GM18870 (cell line): ENCODE results near the gene CCDC171.

Experiments used
- ATAC-seq: cut with Tn5 transposase; IDR thresholded peaks from one replicate; pipeline ENCODE4 v1.9.1; 2021; ENCODE audit warnings: moderate library complexity; ENCODE audit not compliant: unreplicated experiment

CCDC171 gene

GRCh38 chr9:15867334-15867733 lies 314.5 kb downstream of the CCDC171 start:
- no peak for ATAC-seq

- ATAC-seq = no peak
Measured at GRCh38 chr9:15867988-15868387, 315.1 kb downstream of the CCDC171 start.

GRCh38 chr9:15873573-15874177 lies 320.8 kb downstream of the CCDC171 start:
- ATAC-seq = peak; percentile 72

GRCh38 chr9:15882328-15882727 lies 329.5 kb downstream of the CCDC171 start:
- no peak for ATAC-seq

GRCh38 chr9:15882883-15883282 lies 330.0 kb downstream of the CCDC171 start:
- ATAC-seq = no peak

DNA sequence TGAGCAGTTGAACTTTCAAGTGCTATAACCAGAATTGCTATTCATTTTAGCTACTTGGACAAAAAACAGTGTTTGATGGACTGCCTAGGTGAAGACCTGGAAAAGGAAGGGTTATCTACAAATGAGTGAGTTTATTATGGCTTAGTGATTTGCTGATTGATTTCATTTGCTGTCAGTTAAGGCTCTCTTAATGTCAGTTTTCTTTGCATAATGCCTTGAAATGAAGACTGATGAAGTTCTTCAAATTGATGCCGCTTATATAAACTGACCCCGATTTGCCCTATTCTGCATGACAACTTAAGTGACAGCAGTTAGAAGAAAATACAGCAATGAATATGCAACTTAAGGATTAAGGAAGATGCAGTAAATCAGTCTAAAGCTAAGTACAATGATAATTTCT lies 332.6 kb downstream of the CCDC171 start:
- no peak for ATAC-seq

DNA sequence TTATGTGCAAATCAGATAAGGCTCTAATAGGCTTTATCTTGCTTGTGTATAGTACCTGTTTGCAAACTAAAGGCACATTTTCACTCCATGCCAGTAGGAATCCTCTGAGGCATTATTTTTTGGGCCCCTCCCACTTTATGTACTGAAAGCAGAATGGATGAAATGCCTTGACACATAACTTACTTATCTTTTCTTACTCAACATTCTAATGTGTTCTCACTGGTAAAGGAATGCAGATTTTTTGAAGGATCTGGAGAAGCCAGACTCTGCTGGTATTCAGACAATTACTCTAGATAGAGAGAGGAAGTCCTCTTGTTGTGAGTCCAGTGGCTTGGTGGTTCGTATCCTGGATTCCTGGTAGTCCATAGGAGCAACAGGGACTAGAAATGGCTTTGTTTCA lies 336.7 kb downstream of the CCDC171 start:
- ATAC-seq = no peak

DNA sequence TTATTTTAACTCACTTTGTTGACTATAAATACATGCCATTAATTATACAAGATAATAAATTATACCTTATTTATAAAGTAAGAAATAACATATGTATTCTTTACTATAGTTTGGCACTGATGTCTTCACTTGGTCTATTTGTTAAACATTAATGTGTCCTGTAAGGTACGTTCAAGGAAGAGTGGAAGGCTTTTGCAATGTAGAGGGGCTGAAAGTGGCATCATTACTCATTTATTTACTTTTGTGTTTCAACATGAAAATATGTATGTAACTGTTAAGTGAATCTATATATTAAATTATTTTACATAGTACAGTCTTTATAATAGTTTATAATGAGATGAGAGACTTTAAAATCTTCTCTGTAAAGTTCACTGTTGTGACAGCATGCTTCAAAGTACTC lies 348.7 kb downstream of the CCDC171 start:
- no peak for ATAC-seq

DNA sequence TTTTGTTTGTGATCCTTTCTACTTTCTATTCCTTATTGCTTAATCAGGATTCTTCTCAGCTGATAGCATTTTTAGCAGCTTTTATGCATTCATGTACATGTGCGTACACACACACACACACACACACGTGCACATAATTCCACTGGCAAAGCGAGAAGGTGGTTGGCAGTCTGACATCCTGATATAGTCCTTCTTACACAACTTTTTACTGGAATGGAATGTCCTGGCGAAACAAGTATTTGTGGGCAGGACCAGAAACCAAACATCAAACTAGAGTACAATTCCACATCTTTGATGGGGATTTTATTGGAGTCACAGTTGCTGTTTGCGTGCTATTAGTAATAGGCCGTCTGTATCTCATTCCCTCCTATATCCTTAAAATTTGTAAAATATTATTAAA lies 356.5 kb downstream of the CCDC171 start:
- ATAC-seq = no peak

DNA sequence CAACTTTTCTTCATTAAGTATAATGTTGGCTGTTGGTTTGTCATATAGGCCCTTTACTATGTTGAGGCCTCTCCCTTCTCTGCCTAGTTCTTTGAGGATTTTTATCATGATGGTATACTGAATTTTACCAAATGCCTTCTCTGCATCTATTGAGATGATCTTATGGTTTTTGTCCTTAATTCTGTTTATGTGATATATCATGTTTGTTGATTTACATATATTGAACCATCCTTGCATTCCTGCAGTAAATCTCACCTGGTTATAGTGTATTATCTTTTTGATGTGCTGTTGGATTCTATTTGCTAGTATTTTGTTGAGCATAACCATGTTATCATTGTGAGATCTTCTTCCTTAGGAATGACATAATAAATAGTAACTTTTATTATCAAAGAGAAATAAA lies 362.9 kb downstream of the CCDC171 start:
- ATAC-seq = no peak

DNA sequence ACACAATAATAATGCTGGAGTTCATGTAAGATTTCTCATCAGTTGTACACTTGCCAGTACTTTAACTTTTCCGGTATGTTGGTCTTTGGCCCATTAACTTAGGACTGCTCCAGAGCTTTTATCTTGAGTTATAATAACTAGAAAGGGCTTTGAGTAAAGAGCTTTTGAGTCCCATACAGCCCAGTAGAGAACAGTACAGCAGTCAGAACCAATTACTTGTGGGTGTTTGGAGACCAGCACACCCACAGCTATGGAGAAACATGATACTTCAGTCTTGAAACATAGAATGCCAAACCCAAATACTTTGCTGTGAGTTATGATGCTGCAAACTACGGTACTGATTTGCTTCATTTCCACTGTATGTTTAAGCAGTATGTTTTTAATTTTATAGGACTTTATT lies 374.3 kb downstream of the CCDC171 start:
- ATAC-seq = no peak

DNA sequence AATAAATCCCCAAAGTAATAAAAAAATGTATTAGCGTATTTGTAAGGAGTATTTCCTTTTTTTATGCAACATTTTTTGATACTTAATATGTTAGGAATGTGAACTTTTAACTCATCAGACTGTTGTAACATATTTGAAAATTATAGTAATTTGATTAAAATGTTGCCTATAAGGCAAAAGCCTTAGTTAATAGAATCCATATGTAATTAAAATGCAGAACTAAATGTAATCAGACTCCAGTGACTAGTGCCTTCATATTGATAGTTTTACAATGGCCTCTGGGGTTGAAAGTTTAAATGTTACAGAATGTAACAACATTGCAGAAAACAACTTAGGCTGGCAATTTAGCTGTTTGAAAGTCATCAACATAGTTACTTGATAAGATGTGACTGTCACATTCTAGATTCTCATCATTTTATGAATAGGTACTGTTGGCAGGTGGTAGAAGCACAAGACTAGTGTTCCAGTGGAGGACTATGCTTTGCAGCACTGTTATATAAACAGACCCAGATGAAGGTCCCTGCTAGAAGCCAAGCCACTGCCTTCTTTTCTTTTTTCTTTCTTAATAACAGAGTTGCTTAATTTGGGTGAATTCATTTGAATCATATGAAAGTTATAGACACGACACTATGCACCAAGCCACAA lies 382.9 kb downstream of the CCDC171 start:
- no peak for ATAC-seq

DNA sequence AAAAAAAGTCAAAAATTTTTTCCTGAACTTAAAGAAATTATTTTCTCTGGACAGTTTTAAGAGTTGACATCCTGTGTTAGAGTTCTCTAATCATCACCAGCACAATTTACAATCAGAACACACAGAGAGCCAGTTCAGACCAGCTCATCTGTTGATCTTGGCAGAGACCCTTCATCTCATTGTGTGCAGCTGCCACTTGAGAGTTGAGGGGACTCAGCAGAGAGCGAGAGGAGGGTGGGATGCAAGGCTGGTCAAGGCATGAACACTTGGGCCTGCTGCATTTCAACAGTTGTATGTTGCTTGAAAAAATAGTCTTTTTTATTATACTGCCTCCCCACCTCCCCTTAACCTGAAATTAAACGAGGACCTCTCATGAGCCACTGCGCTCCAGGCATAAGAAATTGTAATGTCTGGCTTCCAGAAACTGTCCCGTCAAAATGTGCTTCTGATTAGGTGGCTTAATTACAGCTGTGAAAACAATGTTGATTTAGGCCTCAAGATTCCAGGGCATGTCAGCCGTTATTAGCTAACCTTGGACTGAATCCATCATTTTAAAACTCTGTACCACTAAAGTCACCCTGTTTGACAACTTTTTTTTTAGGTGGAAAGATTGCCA lies 383.6 kb downstream of the CCDC171 start:
- ATAC-seq = no peak

DNA sequence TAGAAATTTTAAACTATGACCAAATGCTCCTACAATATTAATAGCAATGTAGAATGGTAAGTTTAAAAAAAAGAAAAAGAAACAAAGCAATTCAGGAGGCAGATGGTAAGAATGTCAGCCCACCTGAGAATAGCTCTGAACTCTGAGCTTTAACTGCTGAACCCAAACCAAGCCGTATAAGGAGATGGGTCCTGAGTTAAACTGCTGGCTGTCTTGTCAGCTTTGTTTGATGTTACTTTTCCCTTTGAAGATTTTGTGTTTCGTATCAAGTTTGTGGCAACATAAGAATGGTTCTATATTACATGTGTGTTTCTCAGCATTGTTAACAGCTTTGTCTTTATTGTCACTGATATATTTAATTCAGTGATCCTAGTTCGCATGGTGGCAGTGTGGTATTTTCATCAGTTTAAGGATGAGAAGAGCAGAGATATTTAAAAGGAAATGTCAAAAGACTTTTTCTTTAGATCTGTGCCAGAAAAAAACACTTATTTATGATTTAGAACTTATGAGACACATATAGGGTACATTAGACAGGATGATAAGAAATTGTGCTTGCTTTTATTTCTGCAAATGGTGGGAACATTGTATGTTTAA lies 390.1 kb downstream of the CCDC171 start:
- no peak for ATAC-seq

DNA sequence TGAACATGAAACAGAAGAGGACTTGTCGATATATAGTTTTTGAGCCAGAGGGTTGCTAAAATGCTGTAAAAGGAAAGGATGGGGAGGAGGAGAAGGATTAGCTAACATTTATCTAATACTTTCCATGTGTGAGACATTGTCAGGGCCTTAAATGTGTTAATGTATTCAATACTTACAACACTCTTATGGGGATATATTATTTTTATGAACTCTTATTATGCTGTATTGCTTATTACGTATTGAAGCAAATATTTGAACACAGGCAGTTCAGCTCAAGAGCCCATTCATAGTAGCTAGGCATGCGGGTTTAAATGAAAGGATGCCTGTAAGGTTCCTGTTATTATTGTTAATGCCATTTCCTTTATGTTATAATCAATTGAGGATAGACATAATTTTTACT lies 391.5 kb downstream of the CCDC171 start:
- ATAC-seq = no peak

GRCh38 chr9:15959663-15960062 lies 406.8 kb downstream of the CCDC171 start:
- no peak for ATAC-seq

DNA sequence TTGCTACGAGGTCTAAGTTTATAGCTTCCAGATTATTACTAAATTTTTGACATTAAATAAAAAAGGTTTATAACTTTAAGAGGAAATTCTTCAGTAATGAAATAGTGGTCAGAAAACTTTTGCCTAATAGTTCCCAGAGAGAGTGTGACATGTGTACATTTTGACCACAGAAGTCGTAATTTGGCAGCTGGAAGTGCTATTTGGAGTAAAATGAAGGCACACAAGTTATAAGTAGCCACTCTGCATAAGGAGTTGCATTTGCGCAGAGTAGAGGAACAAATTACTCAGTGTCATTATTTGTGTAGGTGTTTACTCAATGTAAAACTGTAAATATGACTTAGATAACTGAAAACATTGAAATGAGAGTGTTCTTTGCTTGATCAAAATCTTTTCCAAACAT lies 408.4 kb downstream of the CCDC171 start:
- ATAC-seq = no peak

GRCh38 chr9:15965246-15965745 lies 412.5 kb downstream of the CCDC171 start:
- no peak for ATAC-seq

DNA sequence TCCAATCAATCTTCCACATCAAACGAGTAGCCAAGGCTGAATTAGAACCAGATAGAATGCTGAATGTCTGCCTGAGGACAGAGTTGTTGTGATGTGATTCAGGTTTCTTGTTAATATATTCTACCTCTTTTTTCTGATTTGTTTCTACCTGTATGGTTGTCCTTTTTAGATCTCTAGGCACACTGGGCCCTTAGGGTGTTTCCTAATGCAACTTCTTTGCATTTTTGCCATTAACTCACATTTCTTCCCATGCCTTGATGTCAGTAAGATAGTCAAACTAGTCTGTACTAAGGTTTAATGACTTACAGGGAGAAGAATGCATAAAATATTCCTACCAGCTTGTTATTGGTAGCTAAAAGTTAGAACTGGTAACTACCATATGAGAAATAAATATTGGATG lies 413.6 kb downstream of the CCDC171 start:
- no peak for ATAC-seq

DNA sequence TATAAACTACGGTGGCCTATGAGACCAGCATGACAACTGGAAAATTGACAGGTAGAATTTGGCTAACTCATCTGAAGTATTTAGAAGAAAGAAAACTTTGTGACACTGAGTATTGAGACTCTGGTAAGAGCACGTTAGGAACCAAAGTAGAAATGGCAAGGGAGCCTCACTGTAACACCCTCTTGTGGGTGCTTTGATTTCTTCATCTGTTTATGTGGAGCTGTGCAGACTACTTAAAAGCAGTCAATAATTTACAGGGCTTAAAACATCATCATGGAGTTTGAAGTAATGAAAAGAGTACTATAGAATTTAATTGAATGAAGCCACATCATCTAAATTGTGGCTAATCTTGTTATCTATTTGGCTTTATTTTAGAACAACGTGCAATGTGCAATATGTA lies 414.2 kb downstream of the CCDC171 start:
- no peak for ATAC-seq

- ATAC-seq = no peak
Measured at GRCh38 chr9:15972760-15973159, 419.9 kb downstream of the CCDC171 start.
